GM12864 (cell line): Measurements from ENCODE around the gene LRIG3.

ENCODE experiments used
- DNase-seq: peaks from one replicate; pipeline ENCODE4 v3.0.0-alpha.2; 2011; ENCODE audit warnings: low read depth
- H3K4me3 ChIP-seq: 2 replicates; pipeline ENCODE4 v1.5.1; 2011; ENCODE audit warnings: mild to moderate bottlenecking, low read depth, low read length, control low read depth
- TF ChIP-seq, protein P1 (sequence below): IDR thresholded peaks from 2 replicates; pipeline ENCODE4 v1.5.1; 2011; ENCODE audit warnings: low read depth, mild to moderate bottlenecking, moderate library complexity, low read length, control low read depth, inconsistent platforms; ENCODE audit errors: missing control alignments

LRIG3 gene

DNA sequence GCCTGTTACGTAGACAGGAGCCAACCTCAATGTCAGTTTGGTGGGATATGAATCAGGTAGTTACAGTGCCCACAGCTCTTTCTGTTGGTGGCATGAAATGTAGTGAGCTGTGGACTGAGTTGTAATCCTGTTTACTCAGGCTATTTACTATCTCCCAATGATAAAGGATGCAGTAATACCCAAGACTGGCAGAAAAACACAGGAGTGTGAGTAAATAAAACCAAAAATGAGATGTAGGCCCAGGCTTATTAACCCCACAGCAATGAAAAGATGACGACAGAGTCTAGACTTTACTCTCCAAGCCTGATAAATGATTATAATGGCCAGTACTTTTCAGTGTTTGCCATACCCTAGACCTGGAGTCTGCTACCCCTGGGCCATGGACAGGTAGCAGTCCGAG is 22.8 kb upstream of the LRIG3 start:
- DNase-seq, result no peak

DNA sequence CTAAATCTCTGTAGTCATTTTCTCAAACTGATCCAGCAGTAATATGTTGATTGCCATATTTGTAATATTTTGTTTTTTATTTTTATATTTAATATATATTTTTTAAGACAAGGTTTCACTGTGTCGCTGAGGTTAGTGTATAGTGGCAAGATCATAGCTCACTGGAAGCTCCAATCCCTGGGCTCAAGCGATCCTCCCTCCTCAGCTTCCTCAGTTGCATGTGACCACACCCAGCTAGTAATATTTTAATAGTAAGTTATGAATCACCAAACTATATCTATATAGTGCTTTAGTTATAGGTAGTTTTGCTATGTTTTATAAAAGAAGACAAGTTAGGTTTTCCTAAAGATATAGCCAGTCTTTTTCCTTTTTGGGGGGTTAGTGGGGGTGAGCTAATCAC is 22.0 kb upstream of the LRIG3 start:
- TF ChIP-seq, protein P1, sequence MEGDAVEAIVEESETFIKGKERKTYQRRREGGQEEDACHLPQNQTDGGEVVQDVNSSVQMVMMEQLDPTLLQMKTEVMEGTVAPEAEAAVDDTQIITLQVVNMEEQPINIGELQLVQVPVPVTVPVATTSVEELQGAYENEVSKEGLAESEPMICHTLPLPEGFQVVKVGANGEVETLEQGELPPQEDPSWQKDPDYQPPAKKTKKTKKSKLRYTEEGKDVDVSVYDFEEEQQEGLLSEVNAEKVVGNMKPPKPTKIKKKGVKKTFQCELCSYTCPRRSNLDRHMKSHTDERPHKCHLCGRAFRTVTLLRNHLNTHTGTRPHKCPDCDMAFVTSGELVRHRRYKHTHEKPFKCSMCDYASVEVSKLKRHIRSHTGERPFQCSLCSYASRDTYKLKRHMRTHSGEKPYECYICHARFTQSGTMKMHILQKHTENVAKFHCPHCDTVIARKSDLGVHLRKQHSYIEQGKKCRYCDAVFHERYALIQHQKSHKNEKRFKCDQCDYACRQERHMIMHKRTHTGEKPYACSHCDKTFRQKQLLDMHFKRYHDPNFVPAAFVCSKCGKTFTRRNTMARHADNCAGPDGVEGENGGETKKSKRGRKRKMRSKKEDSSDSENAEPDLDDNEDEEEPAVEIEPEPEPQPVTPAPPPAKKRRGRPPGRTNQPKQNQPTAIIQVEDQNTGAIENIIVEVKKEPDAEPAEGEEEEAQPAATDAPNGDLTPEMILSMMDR, result no peak
- H3K4me3 ChIP-seq, result no peak overlapping the region
- no peak for DNase-seq

More for the DNA sequence above, 22.8 kb upstream of the LRIG3 start:
- TF ChIP-seq, protein P1, result no peak
- H3K4me3 ChIP-seq, result no peak overlapping the region

DNA sequence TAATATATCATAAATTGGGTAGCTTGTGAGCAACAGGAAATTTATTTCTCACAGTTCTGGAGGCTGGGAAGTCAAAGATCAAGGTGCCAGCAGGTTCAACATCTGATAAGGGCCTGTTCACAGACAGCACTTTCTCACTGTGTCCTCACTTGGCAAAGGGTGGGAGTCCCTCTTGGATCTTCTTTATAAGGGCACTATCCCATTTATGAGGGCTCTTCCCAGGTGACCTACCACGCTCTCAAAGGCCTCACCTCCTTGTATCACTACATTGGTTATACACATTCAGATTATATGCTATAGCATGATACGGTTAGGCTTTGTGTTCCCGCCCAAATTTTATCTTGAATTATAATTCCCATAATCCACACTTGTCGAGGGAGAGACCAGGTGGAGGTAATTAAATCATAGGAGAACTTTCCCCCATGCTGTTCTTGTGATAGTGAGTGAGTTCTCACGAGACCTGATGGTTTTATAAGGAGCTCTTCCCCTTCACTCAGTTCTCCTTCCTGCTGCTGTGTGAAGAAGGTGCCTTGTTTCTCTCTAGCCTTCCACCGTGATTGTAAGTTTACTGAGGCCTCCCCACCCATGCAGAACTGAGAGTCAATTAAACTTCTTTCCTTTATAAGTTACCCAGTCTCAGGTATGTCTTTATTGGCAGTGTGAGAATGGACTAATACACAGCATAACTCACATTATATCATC is 19.2 kb upstream of the LRIG3 start:
- TF ChIP-seq, protein P1, result no peak
- H3K4me3 ChIP-seq, result no peak overlapping the region
- no peak for DNase-seq

DNA sequence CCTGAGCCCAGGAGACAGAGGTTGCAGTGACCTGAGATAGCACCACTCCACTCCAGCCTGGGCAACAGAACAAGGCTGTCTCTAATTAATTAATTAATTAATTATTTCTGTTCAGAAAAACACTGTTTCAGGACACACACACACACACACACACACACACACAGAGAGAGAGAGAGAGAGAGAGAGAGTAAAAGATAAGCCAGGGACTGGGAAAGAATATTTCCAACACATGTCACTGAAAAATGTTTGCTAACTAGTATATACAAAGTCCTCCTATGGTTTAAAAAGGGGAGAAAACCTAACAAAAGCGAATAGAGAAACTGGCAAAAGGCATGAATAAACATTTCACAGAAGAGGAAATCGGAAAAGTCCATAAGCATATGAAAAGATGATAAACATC is 18.1 kb upstream of the LRIG3 start:
- TF ChIP-seq, protein P1, result no peak
- H3K4me3 ChIP-seq, result no peak overlapping the region
- no peak for DNase-seq

DNA sequence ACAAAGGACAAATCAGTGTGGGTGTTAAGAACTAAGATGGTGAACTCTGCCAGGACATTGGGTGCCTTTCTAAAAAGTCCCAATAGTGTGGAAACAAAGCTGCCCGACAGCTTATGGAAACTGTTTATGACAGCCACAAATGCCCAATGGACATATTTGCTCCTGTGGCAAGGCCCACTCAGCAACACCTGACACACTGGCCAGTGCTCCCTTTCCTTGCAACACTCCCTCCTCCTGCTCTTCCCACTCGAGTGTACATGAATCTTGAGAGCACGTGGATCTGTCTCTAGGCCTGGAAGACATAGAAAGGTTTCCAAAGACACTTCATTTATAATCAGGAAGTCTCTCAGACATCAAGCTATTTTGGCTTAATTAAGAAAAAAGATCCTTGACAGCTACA is 14.2 kb upstream of the LRIG3 start:
- TF ChIP-seq, protein P1, result no peak
- no peak for DNase-seq
- H3K4me3 ChIP-seq, result no peak overlapping the region

DNA sequence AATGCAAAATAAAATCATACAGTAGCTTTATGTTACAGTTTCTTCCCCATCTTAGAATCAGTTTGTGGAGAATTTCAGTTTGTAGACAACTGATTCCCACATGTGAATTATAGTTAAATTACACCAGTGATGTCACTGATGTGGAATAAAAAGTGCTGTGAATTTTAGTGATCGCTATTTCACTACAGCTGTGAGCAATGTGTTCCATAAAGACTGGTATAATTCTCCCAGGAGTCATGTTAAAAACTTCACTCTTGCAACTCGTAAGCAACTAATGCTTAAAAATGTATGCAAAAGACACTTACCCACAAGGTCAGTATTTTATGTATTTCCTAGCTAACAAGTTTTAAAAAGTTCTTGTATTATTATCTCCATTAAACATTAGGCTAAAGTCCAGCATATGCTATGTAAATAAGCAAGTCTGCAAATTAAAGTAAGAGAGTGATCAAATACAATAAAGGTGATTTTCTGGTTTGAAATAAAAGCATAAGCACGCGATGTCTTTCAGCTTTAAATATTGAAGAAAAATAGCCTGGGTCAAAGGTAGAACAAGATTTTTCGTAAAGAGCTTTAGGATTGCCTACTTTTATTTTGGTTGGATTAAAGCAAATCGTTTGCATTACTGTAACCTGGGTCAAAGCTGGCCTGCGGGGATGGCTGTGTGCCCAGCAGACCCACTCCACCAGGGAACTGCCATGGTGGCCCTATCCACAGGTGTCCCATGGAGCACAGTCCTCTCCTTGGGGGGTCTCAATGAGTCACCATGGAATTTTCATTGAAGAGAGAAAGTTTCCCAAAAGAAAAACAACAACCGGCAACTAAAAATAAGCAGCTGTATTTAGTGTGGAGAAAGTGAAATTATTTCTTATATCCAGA is 12.7 kb upstream of the LRIG3 start:
- DNase-seq, result no peak
- no peak overlapping the region for H3K4me3 ChIP-seq
- TF ChIP-seq, protein P1, result no peak
